ENCODE measurements around the gene RSF1.

The RSF1 gene

DNA sequence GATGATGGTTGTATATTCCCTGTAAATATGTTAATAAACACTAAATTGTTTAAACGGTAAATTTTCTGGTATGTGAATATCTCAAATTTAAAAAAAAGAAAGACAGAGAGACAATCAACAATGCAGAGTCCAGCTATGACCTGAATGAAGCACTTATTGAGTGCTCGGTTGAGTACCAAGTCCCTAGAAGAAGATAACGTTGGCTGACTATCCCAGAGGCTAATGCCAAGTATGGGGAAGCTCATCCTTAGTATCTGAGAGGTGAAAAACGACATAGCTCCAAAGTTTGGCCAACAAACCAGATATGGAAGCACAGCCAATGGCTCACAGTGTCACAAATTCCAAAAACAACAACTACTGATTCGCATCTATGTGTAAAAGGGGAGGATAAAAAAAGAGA lies 71.3 kb downstream of the RSF1 start:
- no peak overlapping the region for H3K4ac ChIP-seq (ENCODE audit: low read depth, low read length)
- no peak overlapping the region for H3K23ac ChIP-seq (ENCODE audit: low read length)
- H3K79me1 ChIP-seq (ENCODE audit: low read length): no peaks in the 10 kb centered on the region
- H3K14ac ChIP-seq (ENCODE audit: low read length): no peak overlapping the region
- H3K36me3 ChIP-seq (ENCODE audit: control insufficient read depth in 1 of 2, insufficient read depth in 2 of 2, low read length in 2 of 2): peaks cover 0 to 2% of the 10 kb centered on the region in 2 experiments
- H2BK120ac ChIP-seq (ENCODE audit: insufficient read depth, low read length, poor library complexity): no peak overlapping the region
- H3K4me2 ChIP-seq (ENCODE audit: low read length): no peak overlapping the region
- no peak overlapping the region for H2BK5ac ChIP-seq (ENCODE audit: low read depth, low read length, poor library complexity)
- H4K91ac ChIP-seq (ENCODE audit: low read depth, low read length): no peak overlapping the region
- no peak overlapping the region for H3K18ac ChIP-seq (ENCODE audit: low read length)
- H3K4me3 ChIP-seq (ENCODE audit: low read depth, low read length): no peak overlapping the region
- H3K9me3 ChIP-seq (ENCODE audit: insufficient read depth, low read depth, low read length): no peaks in the 10 kb centered on the region
- H2BK12ac ChIP-seq (ENCODE audit: low read length): no peak overlapping the region
- H4K12ac ChIP-seq (ENCODE audit: low read depth, low read length): no peak overlapping the region
- no peak overlapping the region for H3K9ac ChIP-seq (ENCODE audit: low read length)
- DNase-seq: no peak
- no CpG with 5 or more reads among the region's 5 CpGs for WGBS (ENCODE audit: extremely low coverage, insufficient coverage, insufficient read length)
- no peaks in the 10 kb centered on the region for H3K27me3 ChIP-seq (ENCODE audit: insufficient read depth, low read length)
- no peak overlapping the region for H2AFZ ChIP-seq (ENCODE audit: insufficient read depth, low read length, poor library complexity)
- H4K8ac ChIP-seq (ENCODE audit: low read depth, low read length): no peak overlapping the region
- H3K4me1 ChIP-seq (ENCODE audit: control insufficient read depth in 1 of 2, insufficient read depth in 2 of 2, low read length in 2 of 2): peaks cover 2 to 8% of the 10 kb centered on the region in 2 experiments
- H3K79me2 ChIP-seq (ENCODE audit: control insufficient read depth, insufficient read depth, low read length, poor library complexity): no peaks in the 10 kb centered on the region
- H3K27ac ChIP-seq (ENCODE audit: low read depth, low read length): no peak overlapping the region
- no peak overlapping the region for H2AK5ac ChIP-seq (ENCODE audit: low read length)

DNA sequence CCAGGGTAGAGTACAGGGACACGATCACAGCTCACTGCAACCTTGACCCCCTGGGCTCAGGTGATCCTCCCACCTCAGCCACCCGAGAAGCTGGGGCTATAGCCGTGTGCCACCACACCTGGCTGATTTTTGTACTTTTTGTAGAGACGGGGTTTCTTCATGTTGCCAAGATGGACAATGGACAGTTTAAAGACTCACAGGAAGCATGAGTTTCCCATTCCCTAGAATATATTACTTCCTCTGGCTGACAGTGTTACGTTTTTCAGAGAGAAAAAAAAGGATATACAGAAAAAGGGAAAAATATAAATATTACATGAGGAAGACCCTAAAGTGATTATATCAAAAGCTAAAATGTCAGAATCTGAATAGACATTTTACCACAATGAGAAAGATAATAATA lies 72.3 kb downstream of the RSF1 start:
- peaks cover 2 to 8% of the 10 kb centered on the region in 2 experiments for H3K4me1 ChIP-seq (ENCODE audit: control insufficient read depth in 1 of 2, insufficient read depth in 2 of 2, low read length in 2 of 2)
- no peak overlapping the region for H3K4ac ChIP-seq (ENCODE audit: low read depth, low read length)
- H3K14ac ChIP-seq (ENCODE audit: low read length): no peak overlapping the region
- H3K9ac ChIP-seq (ENCODE audit: low read length): no peak overlapping the region
- no peak overlapping the region for H2AK5ac ChIP-seq (ENCODE audit: low read length)
- no peak overlapping the region for H2BK5ac ChIP-seq (ENCODE audit: low read depth, low read length, poor library complexity)
- no peak overlapping the region for H3K27ac ChIP-seq (ENCODE audit: low read depth, low read length)
- no peak overlapping the region for H4K12ac ChIP-seq (ENCODE audit: low read depth, low read length)
- no peak for DNase-seq
- no peaks in the 10 kb centered on the region for H3K79me2 ChIP-seq (ENCODE audit: control insufficient read depth, insufficient read depth, low read length, poor library complexity)
- H3K4me2 ChIP-seq (ENCODE audit: low read length): no peak overlapping the region
- no peak overlapping the region for H2AFZ ChIP-seq (ENCODE audit: insufficient read depth, low read length, poor library complexity)
- no peaks in the 10 kb centered on the region for H3K27me3 ChIP-seq (ENCODE audit: insufficient read depth, low read length)
- H3K9me3 ChIP-seq (ENCODE audit: insufficient read depth, low read depth, low read length): no peaks in the 10 kb centered on the region
- H3K23ac ChIP-seq (ENCODE audit: low read length): no peak overlapping the region
- H4K91ac ChIP-seq (ENCODE audit: low read depth, low read length): no peak overlapping the region
- H2BK120ac ChIP-seq (ENCODE audit: insufficient read depth, low read length, poor library complexity): no peak overlapping the region
- no CpG with 5 or more reads among the region's 5 CpGs for WGBS (ENCODE audit: extremely low coverage, insufficient coverage, insufficient read length)
- H4K8ac ChIP-seq (ENCODE audit: low read depth, low read length): no peak overlapping the region
- H3K4me3 ChIP-seq (ENCODE audit: low read depth, low read length): no peak overlapping the region
- no peaks in the 10 kb centered on the region for H3K36me3 ChIP-seq (ENCODE audit: control insufficient read depth in 1 of 2, insufficient read depth in 2 of 2, low read length in 2 of 2)
- no peak overlapping the region for H3K18ac ChIP-seq (ENCODE audit: low read length)
- no peaks in the 10 kb centered on the region for H3K79me1 ChIP-seq (ENCODE audit: low read length)
- no peak overlapping the region for H2BK12ac ChIP-seq (ENCODE audit: low read length)

- Histone ChIP-seq H4K8ac (ENCODE audit: low read depth, low read length) (no peak overlapping the region), H4K12ac (ENCODE audit: low read depth, low read length) (no peak overlapping the region), H3K36me3 (ENCODE audit: control insufficient read depth in 1 of 2, insufficient read depth in 2 of 2, low read length in 2 of 2) (no peaks in the 10 kb centered on the region), H3K4me2 (ENCODE audit: low read length) (no peak overlapping the region), H2AFZ (ENCODE audit: insufficient read depth, low read length, poor library complexity) (no peak overlapping the region), H2BK120ac (ENCODE audit: insufficient read depth, low read length, poor library complexity) (no peak overlapping the region), H3K79me2 (ENCODE audit: control insufficient read depth, insufficient read depth, low read length, poor library complexity) (no peaks in the 10 kb centered on the region), H3K23ac (ENCODE audit: low read length) (no peak overlapping the region), H3K4me1 (ENCODE audit: control insufficient read depth in 1 of 2, insufficient read depth in 2 of 2, low read length in 2 of 2) (peaks cover 0 to 5% of the 10 kb centered on the region in 2 experiments), H3K27me3 (ENCODE audit: insufficient read depth, low read length) (no peaks in the 10 kb centered on the region), H3K9me3 (ENCODE audit: insufficient read depth, low read depth, low read length) (no peaks in the 10 kb centered on the region), H3K4ac (ENCODE audit: low read depth, low read length) (no peak overlapping the region), H2BK5ac (ENCODE audit: low read depth, low read length, poor library complexity) (no peak overlapping the region), H3K79me1 (ENCODE audit: low read length) (no peaks in the 10 kb centered on the region), H3K9ac (ENCODE audit: low read length) (no peak overlapping the region), H4K91ac (ENCODE audit: low read depth, low read length) (no peak overlapping the region), H2BK12ac (ENCODE audit: low read length) (no peak overlapping the region), H3K14ac (ENCODE audit: low read length) (no peak overlapping the region), H3K4me3 (ENCODE audit: low read depth, low read length) (no peak overlapping the region), H2AK5ac (ENCODE audit: low read length) (no peak overlapping the region), H3K27ac (ENCODE audit: low read depth, low read length) (no peak overlapping the region), H3K18ac (ENCODE audit: low read length) (no peak overlapping the region)
- peak; percentile 10 to 87 for DNase-seq
- WGBS (ENCODE audit: extremely low coverage, insufficient coverage, insufficient read length): no CpG with 5 or more reads among the region's 3 CpGs
Observed at GRCh38 chr11:77747381-77747969, 73.0 kb downstream of the RSF1 start.

DNA sequence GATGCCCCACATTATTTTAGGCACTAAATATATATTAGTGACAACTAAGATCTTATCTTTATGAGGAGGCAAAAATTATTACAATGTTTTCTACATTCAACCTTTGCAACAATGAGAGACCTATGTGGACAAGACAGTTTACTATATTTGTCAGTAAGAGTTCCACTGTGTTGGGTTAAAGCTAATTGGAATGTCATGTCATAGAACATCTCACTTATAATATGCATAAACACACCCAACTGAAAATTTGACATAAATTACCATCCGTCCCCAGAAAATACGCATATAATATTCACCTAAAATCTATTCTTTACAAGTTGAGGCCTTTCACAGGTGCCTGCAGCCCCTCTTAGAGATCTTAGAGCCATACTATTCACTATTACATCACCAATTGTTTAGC lies 84.0 kb downstream of the RSF1 start:
- H3K27me3 ChIP-seq (ENCODE audit: insufficient read depth, low read length): no peaks in the 10 kb centered on the region
- no peak overlapping the region for H3K27ac ChIP-seq (ENCODE audit: low read depth, low read length)
- H3K4me3 ChIP-seq (ENCODE audit: low read depth, low read length): no peak overlapping the region
- no peak overlapping the region for H2AK5ac ChIP-seq (ENCODE audit: low read length)
- H3K4ac ChIP-seq (ENCODE audit: low read depth, low read length): no peak overlapping the region
- no peaks in the 10 kb centered on the region for H3K79me2 ChIP-seq (ENCODE audit: control insufficient read depth, insufficient read depth, low read length, poor library complexity)
- no peak overlapping the region for H3K4me2 ChIP-seq (ENCODE audit: low read length)
- H3K18ac ChIP-seq (ENCODE audit: low read length): no peak overlapping the region
- no peak overlapping the region for H3K14ac ChIP-seq (ENCODE audit: low read length)
- H4K8ac ChIP-seq (ENCODE audit: low read depth, low read length): no peak overlapping the region
- no peak overlapping the region for H2BK12ac ChIP-seq (ENCODE audit: low read length)
- H3K9ac ChIP-seq (ENCODE audit: low read length): no peak overlapping the region
- H3K9me3 ChIP-seq (ENCODE audit: insufficient read depth, low read depth, low read length): peaks cover 4% of the 10 kb centered on the region
- no peak overlapping the region for H4K91ac ChIP-seq (ENCODE audit: low read depth, low read length)
- H3K36me3 ChIP-seq (ENCODE audit: control insufficient read depth in 1 of 2, insufficient read depth in 2 of 2, low read length in 2 of 2): peaks cover 11 to 15% of the 10 kb centered on the region in 2 experiments
- H4K12ac ChIP-seq (ENCODE audit: low read depth, low read length): no peak overlapping the region
- no peak overlapping the region for H2BK120ac ChIP-seq (ENCODE audit: insufficient read depth, low read length, poor library complexity)
- no peak overlapping the region for H2AFZ ChIP-seq (ENCODE audit: insufficient read depth, low read length, poor library complexity)
- no peak for DNase-seq
- WGBS (ENCODE audit: extremely low coverage, insufficient coverage, insufficient read length): 100% methylated on average over 2 of the region's 2 CpGs
- no peak overlapping the region for H2BK5ac ChIP-seq (ENCODE audit: low read depth, low read length, poor library complexity)
- H3K79me1 ChIP-seq (ENCODE audit: low read length): no peaks in the 10 kb centered on the region
- no peaks in the 10 kb centered on the region for H3K4me1 ChIP-seq (ENCODE audit: control insufficient read depth in 1 of 2, insufficient read depth in 2 of 2, low read length in 2 of 2)
- no peak overlapping the region for H3K23ac ChIP-seq (ENCODE audit: low read length)
